Activated CD4-positive, alpha-beta memory T cell treated with anti-CD3 and anti-CD28 coated beads, Interleukin-2, amount 10 ng/mL, durations not matched to agents 7 days and 5 days (primary cell): ENCODE results near the gene BCL2L12. TPM values are rescaled to one million over a fixed set of nuclear protein-coding genes. Genes with fewer than 3 reads are reported as not detected.
"Not testable (repeated sequence)": the region's sequence is repeated elsewhere in the genome, so short reads cannot be mapped to it uniquely, and the experiment has no call there.

Experiments used
- CTCF ChIA-PET: fragments of 350-600 bp; sonication (Branson Sonifier 250); formaldehyde crosslinking; loops from one replicate; lab custom pipeline; 2021; ENCODE audit warnings: antibody characterized with exemption, inconsistent platforms; lab: Charles Lee
- POLR2A ChIA-PET: fragments of 350-600 bp; sonication (Branson Sonifier 250); formaldehyde crosslinking; loops from one replicate; lab custom pipeline; 2021; ENCODE audit warnings: antibody characterized with exemption; lab: Charles Lee
- DNase-seq: peaks from one replicate; pipeline ENCODE4 v3.0.0-alpha.2; 2020
- H3K27ac Mint-ChIP-seq: one replicate; pipeline ENCODE4 v1.8.0; 2021; ENCODE audit warnings: mild to moderate bottlenecking, mixed read lengths
- H3K27me3 Mint-ChIP-seq: one replicate; pipeline ENCODE4 v1.8.0; 2021; ENCODE audit warnings: mixed read lengths
- H3K36me3 Mint-ChIP-seq: one replicate; pipeline ENCODE4 v1.8.0; 2021; ENCODE audit warnings: low read depth, mixed read lengths
- H3K4me1 Mint-ChIP-seq: one replicate; pipeline ENCODE4 v1.8.0; 2021; ENCODE audit warnings: mixed read lengths
- H3K4me3 Mint-ChIP-seq: one replicate; pipeline ENCODE4 v1.8.0; 2021; ENCODE audit warnings: mild to moderate bottlenecking, mixed read lengths
- H3K9me3 Mint-ChIP-seq: one replicate; pipeline ENCODE4 v1.8.0; 2021; ENCODE audit warnings: mixed read lengths
- total RNA-seq, 2 experiments: library from RNA; stranded (reverse); gene quantifications; one replicate each; pipeline ENCODE4 v1.2.3, GENCODE V29; 2021

BCL2L12 gene
- total RNA-seq, 2 experiments from 2014 or later: 71.2 to 74.3 TPM

GRCh38 chr19:49716154-49716553 is 50.4 kb downstream of the BCL2L12 start:
- Mint-ChIP-seq H3K27ac (no peak overlapping the region), H3K4me1 (peaks cover 25% of the 10 kb centered on the region), H3K4me3 (no peak overlapping the region), H3K9me3 (peaks cover 5% of the 10 kb centered on the region), H3K27me3 (no peaks in the 10 kb centered on the region), H3K36me3 (no peaks in the 10 kb centered on the region)
- no peak for DNase-seq
- ChIA-PET POLR2A (interaction anchor here (1.5 kb wide), 1 partner anchor 51 kb away, joined by 6 read pairs; the partner anchor contains the start of gene AP2A1), CTCF (interaction anchor here (1.0 to 2.1 kb wide), 4 partner anchors 26 to 107 kb away, joined by 3 to 7 read pairs (median 3); partner anchors contain the start of genes AP2A1 and CPT1C)

GRCh38 chr19:49718511-49718910 is 52.8 kb downstream of the BCL2L12 start:
- H3K36me3 Mint-ChIP-seq: no peaks in the 10 kb centered on the region
- CTCF ChIA-PET: interaction anchor here (0.9 to 2.1 kb wide), 8 partner anchors 12 to 172 kb away, joined by 3 to 9 read pairs (median 5); partner anchors contain the start of genes AP2A1, PTOV1 and TSKS
- peak overlapping the region; percentile 40 for H3K27ac Mint-ChIP-seq
- H3K4me1 Mint-ChIP-seq: peaks cover 25% of the 10 kb centered on the region
- POLR2A ChIA-PET: interaction anchor here (1.3 kb wide), 1 partner anchor 132 kb away, joined by 3 read pairs; no protein-coding TSS in a partner anchor
- H3K27me3 Mint-ChIP-seq: no peaks in the 10 kb centered on the region
- H3K9me3 Mint-ChIP-seq: peaks cover 5% of the 10 kb centered on the region
- peak overlapping the region; percentile 76 for H3K4me3 Mint-ChIP-seq
- DNase-seq: no peak

- POLR2A ChIA-PET: interaction anchor here (1.3 kb wide), 1 partner anchor 131 kb away, joined by 3 read pairs; no protein-coding TSS in a partner anchor
- no peak overlapping the region for H3K27ac Mint-ChIP-seq
- no peaks in the 10 kb centered on the region for H3K36me3 Mint-ChIP-seq
- CTCF ChIA-PET: no interaction called here
- peaks cover 25% of the 10 kb centered on the region for H3K4me1 Mint-ChIP-seq
- DNase-seq: no peak
- no peak overlapping the region for H3K4me3 Mint-ChIP-seq
- H3K9me3 Mint-ChIP-seq: peaks cover 5% of the 10 kb centered on the region
- no peaks in the 10 kb centered on the region for H3K27me3 Mint-ChIP-seq
Observed at GRCh38 chr19:49718991-49719390, 53.3 kb downstream of the BCL2L12 start.

GRCh38 chr19:49719420-49719819 is 53.7 kb downstream of the BCL2L12 start:
- DNase-seq, H3K27ac Mint-ChIP-seq, POLR2A ChIA-PET, H3K27me3 Mint-ChIP-seq, CTCF ChIA-PET, H3K9me3 Mint-ChIP-seq, H3K4me3 Mint-ChIP-seq, H3K36me3 Mint-ChIP-seq: not testable (repeated sequence)
- peaks cover 25% of the 10 kb centered on the region for H3K4me1 Mint-ChIP-seq

Other genes with a start within 250 kb of the BCL2L12 start
- not detected for gene PTH2, start 242.5 kb upstream of the BCL2L12 start, total RNA-seq
- not detected for gene GFY, start 240.5 kb upstream of the BCL2L12 start, total RNA-seq
- gene SLC17A7, start 224.4 kb upstream of the BCL2L12 start, total RNA-seq: under 1 TPM; 0.30 to 0.43 TPM
- 100 to 1,000 TPM; 168 to 170 TPM for gene PIH1D1, start 214.1 kb upstream of the BCL2L12 start, total RNA-seq
- gene ALDH16A1, start 212.7 kb upstream of the BCL2L12 start, total RNA-seq: 10 to 100 TPM; 34.1 to 36.6 TPM
- gene FLT3LG, start 191.7 kb upstream of the BCL2L12 start, total RNA-seq: 100 to 1,000 TPM; 187 to 197 TPM
- 1,000 to 10,000 TPM; 2,417 to 2,463 TPM for gene RPL13A, start 178.3 kb upstream of the BCL2L12 start, total RNA-seq
- 1,000 to 10,000 TPM; 2,194 to 2,385 TPM for gene RPS11, start 169.5 kb upstream of the BCL2L12 start, total RNA-seq
- gene FCGRT, start 153.3 kb upstream of the BCL2L12 start, total RNA-seq: 10 to 100 TPM; 10.2 to 11.1 TPM
- gene RCN3, start 137.9 kb upstream of the BCL2L12 start, total RNA-seq: 1 to 10 TPM; 1.8 to 2.0 TPM
- gene NOSIP, start 85.4 kb upstream of the BCL2L12 start, total RNA-seq: 100 to 1,000 TPM; 162 to 163 TPM
- 1 to 10 TPM; 1.0 to 1.1 TPM for gene PRRG2, start 84.6 kb upstream of the BCL2L12 start, total RNA-seq
- 10 to 100 TPM; 33.0 to 36.2 TPM for gene PRR12, start 74.8 kb upstream of the BCL2L12 start, total RNA-seq
- gene RRAS, start 25.8 kb upstream of the BCL2L12 start, total RNA-seq: 10 to 100 TPM; 17.8 to 18.1 TPM
- 10 to 100 TPM; 65.3 to 66.4 TPM for gene SCAF1, start 23.7 kb upstream of the BCL2L12 start, total RNA-seq
- gene IRF3, start 76 bp upstream of the BCL2L12 start, total RNA-seq: 100 to 1,000 TPM; 163 to 174 TPM
- 100 to 1,000 TPM; 103 to 108 TPM for gene PRMT1, start 11.3 kb downstream of the BCL2L12 start, total RNA-seq
- 1 to 10 TPM; 2.6 to 2.9 TPM for gene ADM5, start 23.7 kb downstream of the BCL2L12 start, total RNA-seq
- gene CPT1C, start 25.2 kb downstream of the BCL2L12 start, total RNA-seq: 1 to 10 TPM; 1.9 to 2.9 TPM
- under 1 TPM; 0.63 to 0.86 TPM for gene TSKS, start 97.4 kb downstream of the BCL2L12 start, total RNA-seq
- gene AP2A1, start 101.1 kb downstream of the BCL2L12 start, total RNA-seq: 10 to 100 TPM; 78.0 to 79.2 TPM
- gene FUZ, start 147.4 kb downstream of the BCL2L12 start, total RNA-seq: 10 to 100 TPM; 13.7 to 13.9 TPM
- 10 to 100 TPM; 65.3 to 67.9 TPM for gene MED25, start 152.4 kb downstream of the BCL2L12 start, total RNA-seq
- gene PTOV1, start 185.2 kb downstream of the BCL2L12 start, total RNA-seq: 10 to 100 TPM; 69.3 to 71.7 TPM
- gene PNKP, start 201.6 kb downstream of the BCL2L12 start, total RNA-seq: 100 to 1,000 TPM; 121 to 129 TPM
- 10 to 100 TPM; 20.2 to 23.0 TPM for gene AKT1S1, start 211.4 kb downstream of the BCL2L12 start, total RNA-seq
- 10 to 100 TPM; 42.3 to 47.6 TPM for gene TBC1D17, start 211.8 kb downstream of the BCL2L12 start, total RNA-seq
- 10 to 100 TPM; 25.7 to 26.4 TPM for gene IL4I1, start 231.0 kb downstream of the BCL2L12 start, total RNA-seq